Limb (tissue), 2 donors: ENCODE data around the gene CAMK2B.

ENCODE experiments used
- DNase-seq, 2 donors: peaks; one replicate each; pipeline ENCODE4 v3.0.0-alpha.2; 2016; ENCODE audit errors: extremely low spot score in 2 of 2

The CAMK2B gene

DNA sequence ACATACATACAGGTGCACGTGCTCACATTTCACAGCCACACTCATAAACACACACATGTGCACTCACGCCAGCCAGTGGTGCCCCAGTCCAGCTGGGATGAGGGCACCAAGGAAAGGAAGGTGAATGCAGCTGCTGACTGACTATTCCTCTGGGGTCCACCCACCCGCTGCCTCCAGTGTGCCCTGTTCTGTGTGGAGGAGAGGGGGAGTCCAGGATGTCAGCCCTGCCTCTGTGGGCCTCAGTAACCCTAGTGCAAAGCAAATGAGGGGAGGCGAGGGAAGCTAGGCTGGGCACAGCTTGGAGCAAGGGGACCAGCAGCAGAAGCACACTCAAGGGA is 67.0 kb downstream of the CAMK2B start:
- no peak for DNase-seq

DNA sequence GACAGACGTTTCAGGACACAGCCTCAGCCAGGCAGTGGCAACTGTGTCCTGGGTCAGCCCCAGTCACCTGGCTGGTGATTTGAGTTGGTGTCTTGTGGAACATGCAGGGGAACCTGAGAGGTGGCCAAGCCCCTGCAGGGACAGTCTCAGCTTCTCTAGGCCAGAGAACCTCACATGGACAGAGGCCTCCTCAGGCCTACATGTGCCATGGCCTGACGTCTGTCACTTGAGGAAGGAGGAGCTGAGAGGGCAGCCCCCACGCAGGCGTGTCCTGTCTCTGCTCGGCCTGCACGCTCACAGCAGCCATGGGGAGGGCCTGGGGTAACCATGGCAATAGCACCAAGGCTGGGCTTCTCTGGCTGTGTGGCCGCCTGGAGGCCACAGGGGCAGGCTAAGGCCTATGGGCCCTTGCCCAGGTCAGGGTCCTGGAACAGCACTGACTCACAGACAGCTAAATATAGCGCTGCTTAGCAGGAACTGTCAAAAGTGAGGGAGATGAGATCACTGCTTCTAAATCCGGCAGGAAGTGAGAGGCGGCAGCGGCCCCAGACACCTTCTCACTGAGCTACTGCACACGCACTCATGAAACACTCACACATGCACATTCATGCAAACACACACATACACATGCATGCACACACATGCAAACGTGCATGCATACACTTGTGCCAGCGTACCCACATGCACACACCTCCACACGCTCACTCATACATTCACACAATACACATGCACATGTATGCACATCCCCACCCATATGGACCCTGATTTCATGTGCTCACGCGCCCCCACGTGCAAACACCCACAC is 67.6 kb downstream of the CAMK2B start:
- DNase-seq, result peak; percentile 52 to 64

GRCh38 chr7:44257213-44257612 is 68.2 kb downstream of the CAMK2B start:
- no peak for DNase-seq

DNA sequence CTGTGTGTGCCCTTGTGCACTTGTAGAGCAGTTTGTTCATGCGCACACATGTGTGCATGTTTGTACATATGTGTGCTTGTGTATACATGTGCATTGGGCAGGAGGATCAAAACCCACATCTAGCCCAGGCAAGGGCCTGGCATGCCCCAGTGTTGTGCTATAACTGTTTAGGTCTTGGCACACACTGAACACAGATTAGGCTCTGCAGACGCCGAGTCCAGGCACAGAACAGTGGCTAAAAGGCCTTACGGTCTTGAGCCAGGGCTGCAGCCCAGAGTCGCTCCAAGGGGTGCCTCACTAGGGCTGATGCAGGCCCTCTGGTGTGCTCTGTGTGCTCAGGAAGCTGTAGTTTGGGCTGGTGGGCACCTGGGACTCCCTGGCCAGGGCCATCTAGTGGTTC is 68.9 kb downstream of the CAMK2B start:
- no peak for DNase-seq

- DNase-seq, result no peak
These were observed 73.5 kb downstream of the CAMK2B start for GRCh38 chr7:44251881-44252280.

GRCh38 chr7:44251269-44251668 is 74.1 kb downstream of the CAMK2B start:
- DNase-seq, result no peak

- no peak for DNase-seq
These were observed 75.7 kb downstream of the CAMK2B start for GRCh38 chr7:44249639-44250234.

GRCh38 chr7:44247868-44248651 is 77.3 kb downstream of the CAMK2B start:
- DNase-seq, result no peak

- no peak for DNase-seq
These were observed 78.8 kb downstream of the CAMK2B start for GRCh38 chr7:44246396-44247113.

DNA sequence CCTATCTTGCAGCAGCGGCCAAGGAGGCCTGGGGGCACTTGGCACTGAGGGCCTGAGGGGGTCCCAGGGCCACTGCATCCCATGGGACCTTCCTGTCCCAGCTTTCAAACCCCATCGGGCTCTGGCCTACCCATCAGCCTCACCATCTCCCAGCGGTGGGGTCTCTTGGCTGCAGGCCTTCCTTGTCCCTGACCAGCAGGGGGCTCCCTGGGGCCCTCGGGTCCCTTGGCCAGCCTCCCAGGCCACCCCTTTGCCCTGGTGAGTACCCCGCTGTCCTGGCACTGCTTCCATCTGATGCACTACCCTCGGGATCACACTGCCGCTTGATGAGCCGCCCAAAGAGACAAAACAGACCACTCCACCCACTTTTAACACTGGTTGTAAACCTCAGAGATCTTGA is 81.1 kb downstream of the CAMK2B start:
- no peak for DNase-seq

DNA sequence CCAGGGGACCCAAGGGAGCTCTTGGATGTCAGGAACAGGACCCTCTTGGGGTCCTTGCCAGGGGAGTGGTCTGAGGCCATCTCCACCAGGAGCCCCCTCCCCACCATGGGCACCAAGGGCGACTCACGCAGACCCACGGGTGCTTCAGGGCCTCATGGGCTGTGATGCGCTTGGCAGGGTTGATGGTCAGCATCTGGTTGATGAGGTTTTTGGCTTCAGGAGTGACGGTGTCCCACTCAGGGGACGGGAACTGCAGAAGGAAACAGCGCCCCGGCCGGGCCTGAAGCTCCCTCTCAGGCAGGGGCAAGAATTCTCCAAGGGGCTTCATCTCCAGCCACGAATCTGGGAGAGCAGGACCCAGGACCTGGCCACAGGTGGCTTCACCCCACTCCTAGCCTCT is 83.3 kb downstream of the CAMK2B start:
- no peak for DNase-seq

DNA sequence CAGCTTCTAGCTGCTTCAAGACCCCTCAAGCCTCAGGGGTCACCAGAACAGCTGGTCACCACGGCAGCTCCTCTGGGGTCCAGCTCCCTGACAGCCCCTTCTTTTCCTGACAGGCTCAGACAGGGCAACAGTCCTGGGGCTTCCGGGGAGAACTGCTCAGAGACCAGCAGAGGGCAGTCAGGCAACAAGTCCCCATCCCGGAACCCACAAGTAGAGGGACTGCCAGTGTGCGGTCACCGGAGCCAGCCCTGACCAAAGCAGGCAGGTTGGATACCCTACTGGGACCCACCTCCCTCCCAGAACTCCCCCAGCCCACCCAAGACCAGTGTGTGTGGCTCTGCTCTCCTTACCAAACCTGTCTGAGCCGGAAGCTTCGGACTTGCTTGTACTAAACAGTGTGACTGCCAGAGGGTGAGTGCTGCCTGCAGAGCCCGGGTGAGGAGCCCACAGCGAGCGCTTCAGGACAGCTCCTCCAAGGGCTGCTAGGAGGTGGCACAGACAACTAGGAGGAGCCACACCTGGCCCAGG is 84.3 kb downstream of the CAMK2B start:
- peak; percentile 75 to 78 for DNase-seq

DNA sequence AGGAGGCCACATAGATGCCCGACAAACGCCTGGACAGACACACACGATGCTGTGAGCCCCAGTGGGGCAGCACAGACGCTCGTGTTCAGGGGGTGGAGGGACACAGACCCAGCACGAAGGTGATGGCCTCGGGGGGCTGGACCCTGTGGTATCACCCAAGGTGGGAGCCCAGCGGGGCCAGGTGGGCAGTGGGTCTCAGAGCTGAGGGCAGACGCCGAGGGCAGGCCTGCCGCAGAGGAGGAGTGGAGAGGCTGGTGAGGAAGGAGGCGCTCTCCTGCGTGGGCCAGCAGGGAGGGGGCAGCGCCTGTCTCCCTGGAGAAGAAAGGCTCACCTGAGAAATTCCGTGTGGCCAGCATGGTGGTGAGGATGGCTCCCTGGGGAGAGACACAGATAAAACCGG is 85.0 kb downstream of the CAMK2B start:
- DNase-seq, result no peak

DNA sequence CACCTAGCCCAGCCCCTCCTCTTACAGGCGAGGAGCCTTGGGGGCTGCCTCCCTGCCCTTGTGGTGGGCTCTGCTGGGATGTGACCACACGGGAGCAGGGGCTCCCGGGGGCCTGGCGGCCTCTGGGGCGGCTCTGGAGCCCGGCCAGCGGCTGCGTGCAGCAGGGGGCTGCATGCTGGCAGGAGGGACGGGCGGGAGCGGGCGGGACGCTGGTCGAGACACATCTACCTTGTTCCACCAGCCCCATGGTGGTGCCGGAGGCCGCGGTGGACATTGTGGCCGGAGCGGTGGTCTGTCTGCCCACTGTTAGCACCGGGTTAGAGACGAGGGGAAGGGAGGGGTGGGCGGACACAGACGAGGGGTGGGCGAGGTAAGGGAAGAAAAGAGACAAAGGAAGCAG is 86.0 kb downstream of the CAMK2B start:
- DNase-seq, result no peak

DNA sequence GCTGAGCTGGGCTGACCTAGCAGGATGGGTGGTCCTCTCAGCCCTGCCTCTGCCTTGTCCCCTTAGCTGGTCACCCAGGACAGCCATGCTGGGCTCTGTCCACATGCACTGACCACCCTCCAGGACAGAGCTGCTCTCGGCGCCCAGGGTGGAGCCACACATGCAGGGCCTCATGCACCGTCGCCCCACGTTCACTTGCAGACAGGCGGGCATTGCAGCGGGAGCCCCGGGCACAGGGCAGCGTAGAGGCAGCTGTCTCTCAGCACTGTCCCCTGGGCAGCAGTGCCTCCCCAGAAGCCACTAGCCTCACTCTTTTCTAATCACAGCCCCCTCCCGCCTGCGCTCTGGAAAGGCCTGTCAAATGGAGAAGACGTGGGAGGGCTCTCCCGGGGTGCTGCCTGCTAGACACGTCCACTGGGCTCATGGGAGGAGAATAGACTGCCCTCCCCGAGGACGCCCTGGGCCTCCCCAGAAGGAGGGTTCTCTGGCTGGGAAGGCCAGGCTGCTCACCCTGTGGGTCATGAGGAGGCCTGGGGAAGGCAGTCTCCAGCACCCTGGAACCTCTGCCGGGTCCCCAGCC is 87.2 kb downstream of the CAMK2B start:
- DNase-seq, result no peak

- no peak for DNase-seq
These were observed 87.7 kb downstream of the CAMK2B start for GRCh38 chr7:44237696-44238095.

DNA sequence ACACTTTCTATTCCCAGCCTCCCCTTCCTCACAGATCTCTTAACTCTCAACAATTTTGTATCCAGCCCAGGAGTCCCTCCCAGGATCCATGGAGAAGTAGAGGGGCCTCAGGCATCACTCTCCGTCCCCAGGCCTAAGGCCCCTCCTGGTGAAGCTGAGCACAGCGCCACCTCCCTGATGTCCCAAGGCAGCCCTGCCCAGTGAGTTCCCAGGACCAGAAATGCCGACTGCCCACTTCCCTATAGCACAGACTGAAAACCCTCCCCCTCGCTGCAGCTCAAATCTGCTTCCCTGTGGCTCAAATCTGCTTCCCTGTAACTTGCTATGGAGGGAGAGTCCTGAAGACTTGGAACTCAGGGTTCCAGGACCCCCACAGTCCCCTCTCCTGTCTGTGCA is 89.1 kb downstream of the CAMK2B start:
- DNase-seq, result no peak

DNA sequence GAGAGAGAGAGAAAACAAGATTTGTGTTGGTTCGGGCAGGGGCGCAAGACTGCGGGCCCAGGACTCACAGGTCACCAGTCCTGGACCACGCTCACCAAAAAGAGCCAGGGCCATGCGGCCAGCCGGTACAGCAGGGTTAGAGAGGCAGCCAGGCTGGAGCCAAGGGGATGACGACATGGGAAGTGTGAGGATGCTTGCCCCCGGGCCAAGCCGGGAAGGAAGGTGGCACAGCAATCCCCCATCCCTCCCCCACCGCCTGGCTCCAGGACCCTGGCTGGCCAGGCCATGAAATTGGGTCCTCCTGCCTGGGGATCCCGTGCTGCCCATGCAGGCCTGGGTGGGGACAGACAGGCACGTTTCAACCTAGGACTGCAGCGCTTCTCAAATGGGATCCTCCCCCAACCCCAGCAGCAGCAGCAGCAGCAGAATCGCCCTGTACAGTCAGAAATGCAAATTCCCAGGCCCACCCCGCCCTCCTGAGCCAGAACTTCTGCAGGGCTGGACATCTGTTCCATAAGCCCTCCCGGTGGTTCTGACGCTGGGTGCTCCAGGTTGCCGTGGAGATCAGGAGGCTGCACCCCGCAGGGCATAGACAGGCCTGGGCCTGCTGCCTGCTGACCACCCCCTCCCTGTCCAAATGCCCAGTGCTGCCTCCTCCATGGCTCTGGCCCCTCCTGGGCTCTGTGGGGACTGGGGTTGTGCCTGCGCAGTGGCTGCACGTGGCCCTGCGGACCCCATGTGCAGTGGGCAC is 89.6 kb downstream of the CAMK2B start:
- no peak for DNase-seq

GRCh38 chr7:44235066-44235465 is 90.3 kb downstream of the CAMK2B start:
- no peak for DNase-seq

DNA sequence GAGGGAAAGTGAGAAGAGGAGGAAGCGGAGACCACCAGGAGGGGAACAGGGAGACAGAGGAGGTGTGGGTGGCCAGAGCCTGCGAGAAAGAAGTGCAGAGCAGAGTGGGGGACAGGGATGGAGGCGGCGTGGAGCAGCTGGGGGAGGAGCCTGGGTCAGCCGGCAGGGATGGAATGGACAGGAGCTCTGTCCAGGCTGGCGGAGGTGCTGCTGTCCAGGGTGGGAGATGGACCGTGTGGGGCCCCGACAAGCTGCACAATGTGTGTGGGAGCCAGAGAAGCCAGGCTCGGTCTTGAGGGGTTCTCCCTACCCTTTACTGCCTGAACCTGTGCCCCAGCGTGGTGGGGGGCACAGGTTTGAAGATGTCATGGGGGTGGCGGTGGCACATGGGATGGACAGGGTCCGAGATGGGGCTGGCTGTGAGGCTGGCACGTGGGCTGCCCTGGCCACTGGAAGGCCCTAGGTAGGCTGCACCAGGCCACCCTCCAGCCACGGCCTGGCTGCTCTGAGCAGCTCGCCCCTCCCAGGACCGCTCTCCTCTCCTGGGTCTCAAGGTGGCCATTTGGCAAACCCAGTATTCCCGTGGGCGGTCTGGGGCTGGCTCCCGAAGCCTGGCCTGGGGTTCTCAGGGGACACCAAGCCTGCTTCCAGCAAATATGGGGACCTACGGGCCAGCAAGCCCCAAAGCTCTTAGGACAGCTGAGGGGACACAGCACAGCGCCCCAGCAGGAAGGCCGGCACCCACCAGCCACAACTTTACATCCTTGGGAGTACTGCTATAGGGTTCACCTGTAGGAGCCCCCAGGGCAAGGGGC is 92.3 kb downstream of the CAMK2B start:
- no peak for DNase-seq
